ENCODE results near the gene DRD2.

- TF ChIP-seq POLR2A (IDR thresholded peaks at IDR 0.05) (no peak), CTCF (IDR thresholded peaks at IDR 0.05 in 8 of 11, conservative IDR thresholded peaks at IDR 0.05 in 3 of 11) (no peak), POLR2AphosphoS5 (IDR thresholded peaks at IDR 0.05) (no peak)
Measured at GRCh38 chr11:113408206-113408605, 67.0 kb downstream of the DRD2 start.

Measured in spleen (tissue), 7 donors.